ENCODE results near the gene POLG2. TPM values are rescaled to one million over a fixed set of nuclear protein-coding genes. Genes with fewer than 3 reads are reported as not detected.

POLG2 gene
- total RNA-seq, 4 donors from 2014 or later, result 4.8 to 10.8 (median 6.3) TPM

- Histone ChIP-seq H3K36me3 (peaks cover 0 to 40% (median 23%) of the 10 kb centered on the region in 4 donors), H3K27ac (peak within 1 kb of the TSS; percentile 99 to 100 (median 100)), H3K27me3 (no peaks in the 10 kb centered on the region), H3K9me3 (no peaks in the 10 kb centered on the region), H3K4me1 (peaks cover 24 to 51% (median 35%) of the 10 kb centered on the region in 4 donors), H3K4me3 (peak within 1 kb of the TSS; percentile 78 to 95 (median 92))
- intact Hi-C loops (cut with DNase I; ENCODE audit: low total_unique reads) (no loop called here), in situ Hi-C loops (cut with MboI; ENCODE audit: low pct_ligation_motif_present in 1 of 4, low pct_unique_long_range_greater_than_20kb in 1 of 4, low sequenced_read_pairs in 3 of 4) (no loop called here)
- TF ChIP-seq POLR2AphosphoS5 (IDR thresholded peaks at IDR 0.05) (peak; percentile 87 to 98 (median 96)), EP300 (IDR thresholded peaks at IDR 0.05; ENCODE audit: low read depth) (peak; percentile 6), POLR2A (IDR thresholded peaks at IDR 0.05) (peak; percentile 94), CTCF (IDR thresholded peaks at IDR 0.05) (no peak)
- 0% methylated on average over 59 of the region's 77 CpGs; no CpG with 5 or more reads in 1 of the 2 donors for WGBS, 2 donors (ENCODE audit: low coverage in 1 of 2)
- peak; percentile 95 for DNase-seq
Measured at GRCh38 chr17:64506576-64507412, 9.9 kb upstream of the POLG2 start, which contains the start of gene CEP95. TSS of gene CEP95 (plus strand) at chr17:64506977. CDS start at chr17:64507098, 121 bp downstream.

GRCh38 chr17:64506201-64506575, 9.3 kb upstream of the POLG2 start, which contains the start of gene DDX5:
TSS of gene DDX5 (minus strand) at chr17:64506289. CDS start at chr17:64506119, 170 bp downstream.
- peaks cover 27 to 57% (median 35%) of the 10 kb centered on the region in 4 donors for H3K4me1 ChIP-seq
- intact Hi-C loops (cut with DNase I; ENCODE audit: low total_unique reads), result no loop called here
- H3K4me3 ChIP-seq, result peak within 1 kb of the TSS; percentile 78 to 95 (median 92)
- no peak for TF ChIP-seq CTCF (IDR thresholded peaks at IDR 0.05)
- peak; percentile 99 for TF ChIP-seq POLR2A (IDR thresholded peaks at IDR 0.05)
- TF ChIP-seq POLR2AphosphoS5 (IDR thresholded peaks at IDR 0.05), result peak; percentile 99 to 100 (median 100)
- no peak for TF ChIP-seq EP300 (IDR thresholded peaks at IDR 0.05; ENCODE audit: low read depth)
- WGBS, 2 donors (ENCODE audit: low coverage in 1 of 2), result 0% methylated on average over 30 of the region's 31 CpGs; no CpG with 5 or more reads in 1 of the 2 donors
- in situ Hi-C loops (cut with MboI; ENCODE audit: low pct_ligation_motif_present in 1 of 4, low pct_unique_long_range_greater_than_20kb in 1 of 4, low sequenced_read_pairs in 3 of 4), result no loop called here
- no peaks in the 10 kb centered on the region for H3K27me3 ChIP-seq
- peaks cover 0 to 44% (median 24%) of the 10 kb centered on the region in 4 donors for H3K36me3 ChIP-seq
- H3K27ac ChIP-seq, result peak within 1 kb of the TSS; percentile 99 to 100 (median 100)
- no peaks in the 10 kb centered on the region for H3K9me3 ChIP-seq
- peak; percentile 99 for DNase-seq

GRCh38 chr17:64505340-64506200, 8.7 kb upstream of the POLG2 start:
- Histone ChIP-seq H3K9me3 (no peaks in the 10 kb centered on the region), H3K27ac (peak overlapping the region; percentile 99 to 100 (median 100)), H3K36me3 (peaks cover 0 to 44% (median 24%) of the 10 kb centered on the region in 4 donors), H3K4me1 (peaks cover 27 to 63% (median 37%) of the 10 kb centered on the region in 4 donors), H3K4me3 (peak overlapping the region; percentile 78 to 95 (median 92)), H3K27me3 (no peaks in the 10 kb centered on the region)
- peak; percentile 85 to 89 (median 89) for TF ChIP-seq POLR2AphosphoS5 (IDR thresholded peaks at IDR 0.05)
- TF ChIP-seq CTCF (IDR thresholded peaks at IDR 0.05), result peak in 2 of 5 experiments; percentile 30 to 40
- TF ChIP-seq EP300 (IDR thresholded peaks at IDR 0.05; ENCODE audit: low read depth), result no peak
- peak; percentile 50 for TF ChIP-seq POLR2A (IDR thresholded peaks at IDR 0.05)
- peak; percentile 94 for DNase-seq
- intact Hi-C loops (cut with DNase I; ENCODE audit: low total_unique reads) (no loop called here), in situ Hi-C loops (cut with MboI; ENCODE audit: low pct_ligation_motif_present in 1 of 4, low pct_unique_long_range_greater_than_20kb in 1 of 4, low sequenced_read_pairs in 3 of 4) (no loop called here)
- 1 to 3% methylated on average over 12 to 73 of the region's 76 CpGs for WGBS, 2 donors (ENCODE audit: low coverage in 1 of 2)
